ENCODE measurements around the gene NAV1. TPM values are rescaled to one million over a fixed set of nuclear protein-coding genes. Genes with fewer than 3 reads are reported as not detected.

Gene NAV1
- polyA plus RNA-seq, 2 of the 4 experiments (the other 2 are of a cell fraction), result 3.7 to 8.4 TPM

GRCh38 chr1:201539561-201540431 is 869 bp downstream of the NAV1 start:
- DNase-seq (ENCODE audit: low read depth in 1 of 2, low spot score in 1 of 2) (no peak), FAIRE-seq (no peak), ATAC-seq (no peak)
- ChIA-PET POLR2A (interaction anchor here (0.7 to 1.2 kb wide), 2 partner anchors 9 to 54 kb away, joined by 3 read pairs; no protein-coding TSS in a partner anchor), CTCF (interaction anchor here (0.9 to 3.9 kb wide), 10 partner anchors 9 to 328 kb away, joined by 3 to 27 read pairs (median 5); no protein-coding TSS in a partner anchor)
- H3K9me3 ChIP-seq, result no peaks in the 10 kb centered on the region
- H3K4me2 ChIP-seq, result peak overlapping the region; percentile 88
- H3K4me1 ChIP-seq, result peaks cover 36% of the 10 kb centered on the region
- H3K4me3 ChIP-seq, result peak overlapping the region; percentile 77
- no peak for TF ChIP-seq ZSCAN20 (CRISPR knock-in tag; IDR thresholded peaks at IDR 0.05)
- no peak for TF ChIP-seq ZFP36 (IDR thresholded peaks at IDR 0.05; ENCODE audit: borderline replicate concordance, partially characterized antibody)
- no peak for TF ChIP-seq JUNB (IDR thresholded peaks at IDR 0.05)
- no peak for TF ChIP-seq KDM1A (IDR thresholded peaks at IDR 0.05; ENCODE audit: low read depth)
- TF ChIP-seq RCOR1 (IDR thresholded peaks at IDR 0.05; ENCODE audit: low read depth, low read length), result no peak
- TF ChIP-seq EHMT2 (IDR thresholded peaks at IDR 0.05; ENCODE audit: low read depth), result no peak
- WGBS (ENCODE audit: missing lambda C conversion rate), result 53% methylated on average over 47 of the region's 47 CpGs
- H3K27ac ChIP-seq, result peak overlapping the region; percentile 64 to 92

GRCh38 chr1:201540846-201541735 is 2.2 kb downstream of the NAV1 start:
- Histone ChIP-seq H3K4me2 (no peak overlapping the region), H3K4me1 (peaks cover 26% of the 10 kb centered on the region), H3K27ac (no peak overlapping the region), H3K9me3 (no peaks in the 10 kb centered on the region), H3K4me3 (no peak overlapping the region)
- no peak for DNase-seq (ENCODE audit: low read depth in 1 of 2, low spot score in 1 of 2)
- CTCF ChIA-PET, result interaction anchor here (0.6 to 3.9 kb wide), 10 partner anchors 11 to 279 kb away, joined by 3 to 27 read pairs (median 4); no protein-coding TSS in a partner anchor
- no peak for FAIRE-seq
- POLR2A ChIA-PET, result interaction anchor here (1.2 kb wide), 1 partner anchor 10 kb away, joined by 3 read pairs; no protein-coding TSS in a partner anchor
- 89% methylated on average over 12 of the region's 12 CpGs for WGBS (ENCODE audit: missing lambda C conversion rate)
- ATAC-seq, result no peak
- TF ChIP-seq MAZ (IDR thresholded peaks at IDR 0.05; ENCODE audit: borderline replicate concordance, low read depth, low read length) (no peak), HEYL (CRISPR knock-in tag; IDR thresholded peaks at IDR 0.05) (no peak), CHD4 (IDR thresholded peaks at IDR 0.05; ENCODE audit: borderline replicate concordance) (no peak), BHLHE40 (IDR thresholded peaks at IDR 0.05; ENCODE audit: low read depth, low read length) (no peak), NFE2L2 (conservative IDR thresholded peaks at IDR 0.05; ENCODE audit: low read length) (no peak)

GRCh38 chr1:201542309-201543035 is 3.5 kb downstream of the NAV1 start:
- 83% methylated on average over 9 of the region's 9 CpGs for WGBS (ENCODE audit: missing lambda C conversion rate)
- H3K27ac ChIP-seq, result no peak overlapping the region
- no peak for FAIRE-seq
- ChIA-PET CTCF (interaction anchor here (0.7 to 3.9 kb wide), 7 partner anchors 8 to 251 kb away, joined by 3 to 27 read pairs (median 9); no protein-coding TSS in a partner anchor), POLR2A (no interaction called here)
- DNase-seq (ENCODE audit: low read depth in 1 of 2, low spot score in 1 of 2), result no peak
- TF ChIP-seq CBX2 (IDR thresholded peaks at IDR 0.05; ENCODE audit: borderline replicate concordance, low read depth) (no peak), ZSCAN20 (CRISPR knock-in tag; IDR thresholded peaks at IDR 0.05) (no peak), HOXB5 (CRISPR knock-in tag; IDR thresholded peaks at IDR 0.05) (no peak), NPAS2 (CRISPR knock-in tag; IDR thresholded peaks at IDR 0.05; ENCODE audit: borderline replicate concordance) (no peak), ZNF302 (CRISPR knock-in tag; IDR thresholded peaks at IDR 0.05) (no peak), EHMT2 (IDR thresholded peaks at IDR 0.05; ENCODE audit: low read depth) (no peak)
- TF ChIP-seq, protein P1, sequence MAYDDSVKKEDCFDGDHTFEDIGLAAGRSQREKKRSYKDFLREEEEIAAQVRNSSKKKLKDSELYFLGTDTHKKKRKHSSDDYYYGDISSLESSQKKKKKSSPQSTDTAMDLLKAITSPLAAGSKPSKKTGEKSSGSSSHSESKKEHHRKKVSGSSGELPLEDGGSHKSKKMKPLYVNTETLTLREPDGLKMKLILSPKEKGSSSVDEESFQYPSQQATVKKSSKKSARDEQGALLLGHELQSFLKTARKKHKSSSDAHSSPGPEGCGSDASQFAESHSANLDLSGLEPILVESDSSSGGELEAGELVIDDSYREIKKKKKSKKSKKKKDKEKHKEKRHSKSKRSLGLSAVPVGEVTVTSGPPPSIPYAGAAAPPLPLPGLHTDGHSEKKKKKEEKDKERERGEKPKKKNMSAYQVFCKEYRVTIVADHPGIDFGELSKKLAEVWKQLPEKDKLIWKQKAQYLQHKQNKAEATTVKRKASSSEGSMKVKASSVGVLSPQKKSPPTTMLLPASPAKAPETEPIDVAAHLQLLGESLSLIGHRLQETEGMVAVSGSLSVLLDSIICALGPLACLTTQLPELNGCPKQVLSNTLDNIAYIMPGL (CRISPR knock-in tag; IDR thresholded peaks at IDR 0.05; ENCODE audit: borderline replicate concordance), result no peak
- no peak overlapping the region for H3K4me3 ChIP-seq
- ATAC-seq, result no peak
- H3K9me3 ChIP-seq, result no peaks in the 10 kb centered on the region
- H3K4me2 ChIP-seq, result no peak overlapping the region
- peaks cover 15% of the 10 kb centered on the region for H3K4me1 ChIP-seq
